CD4-positive, alpha-beta T cell treated with Interferon alpha-2 for 1 hour (primary cell): ENCODE measurements around the gene OR6K6.

Experiments used
- DNase-seq, 2 donors: peaks; one replicate each; pipeline ENCODE4 v3.0.0-alpha.2; 2020 to 2022

The OR6K6 gene, protein sequence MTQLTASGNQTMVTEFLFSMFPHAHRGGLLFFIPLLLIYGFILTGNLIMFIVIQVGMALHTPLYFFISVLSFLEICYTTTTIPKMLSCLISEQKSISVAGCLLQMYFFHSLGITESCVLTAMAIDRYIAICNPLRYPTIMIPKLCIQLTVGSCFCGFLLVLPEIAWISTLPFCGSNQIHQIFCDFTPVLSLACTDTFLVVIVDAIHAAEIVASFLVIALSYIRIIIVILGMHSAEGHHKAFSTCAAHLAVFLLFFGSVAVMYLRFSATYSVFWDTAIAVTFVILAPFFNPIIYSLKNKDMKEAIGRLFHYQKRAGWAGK

DNA sequence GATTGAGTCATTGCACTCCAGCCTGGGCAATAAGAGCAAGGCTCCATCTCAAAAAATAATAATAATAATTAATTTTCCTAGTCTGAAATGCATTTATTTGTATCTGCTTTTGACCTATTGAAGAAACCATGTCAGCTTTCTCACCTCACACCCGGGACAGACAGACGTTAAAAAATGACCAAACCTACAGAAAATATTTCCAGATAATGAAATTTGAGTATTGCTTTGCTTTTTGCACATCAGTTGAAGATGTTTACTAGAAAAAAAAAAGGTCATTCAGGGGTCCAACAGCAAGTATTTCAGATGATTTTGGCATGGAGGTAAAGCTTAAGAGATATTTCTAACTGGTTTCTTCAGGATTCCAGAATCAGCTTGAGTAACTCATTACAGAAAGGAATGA, at the start of gene OR6K6:
Gene OR6K6 (plus strand): TSS at position 301 of the 400 bp plus-strand sequence. CDS start 168 bp downstream, outside the sequence.
- DNase-seq: no peak

DNA sequence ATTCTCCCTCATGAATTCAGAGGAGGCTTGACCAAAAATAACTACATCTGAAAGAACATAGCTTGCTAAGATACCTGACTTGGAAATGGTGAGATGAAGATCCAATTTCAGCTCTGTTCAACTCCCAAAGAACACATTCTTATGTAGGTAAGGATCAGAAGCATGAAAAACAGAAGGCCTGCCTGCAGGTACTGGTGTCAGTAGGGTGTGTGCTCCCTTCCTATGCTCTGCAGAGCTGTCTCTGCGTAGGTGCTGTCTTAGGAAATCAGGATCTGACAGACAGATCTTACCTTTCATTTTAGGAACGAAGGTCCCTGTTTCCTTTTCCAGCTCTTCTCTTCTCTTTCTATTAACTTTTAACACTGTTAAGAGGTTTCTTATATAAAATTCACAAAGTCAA, 48.4 kb upstream of the OR6K6 start:
- no peak for DNase-seq

DNA sequence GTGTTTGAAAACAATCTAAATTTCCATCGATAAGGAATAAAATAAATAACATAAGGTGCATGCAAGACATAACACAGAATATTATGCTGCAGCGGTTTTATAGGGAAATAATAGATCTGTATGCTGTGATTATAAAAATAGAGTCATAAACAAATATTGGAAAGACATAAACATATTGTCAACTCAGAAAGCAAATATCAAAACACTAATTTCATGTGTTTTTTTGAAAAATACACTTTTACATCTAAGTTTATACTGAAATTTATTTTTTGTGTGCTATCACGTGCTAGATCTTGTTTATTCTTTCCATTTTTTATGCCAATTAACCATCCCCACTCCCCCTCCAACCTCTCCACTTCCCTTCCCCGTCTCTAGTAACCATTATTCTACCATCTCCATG, 43.4 kb upstream of the OR6K6 start:
- DNase-seq: no peak

DNA sequence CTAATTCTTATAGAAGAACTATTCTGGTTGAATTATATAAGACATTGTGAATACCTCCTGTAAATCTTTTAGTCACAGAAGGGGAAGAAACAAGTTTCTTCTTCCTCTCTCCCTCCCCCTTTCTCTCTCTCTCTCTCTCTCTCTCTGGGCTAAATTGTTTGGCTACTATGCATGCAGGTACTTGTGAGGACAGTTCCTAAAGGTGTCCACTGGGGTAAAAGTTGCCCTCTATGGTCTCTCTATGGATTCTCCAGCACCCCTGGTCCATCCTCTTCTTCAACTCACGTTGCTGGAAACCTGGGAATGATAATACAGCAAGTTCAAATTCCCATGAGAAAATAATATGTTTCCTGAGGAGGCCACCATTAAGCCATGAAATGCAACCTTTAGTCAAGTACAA, 39.8 kb upstream of the OR6K6 start:
- DNase-seq: no peak

DNA sequence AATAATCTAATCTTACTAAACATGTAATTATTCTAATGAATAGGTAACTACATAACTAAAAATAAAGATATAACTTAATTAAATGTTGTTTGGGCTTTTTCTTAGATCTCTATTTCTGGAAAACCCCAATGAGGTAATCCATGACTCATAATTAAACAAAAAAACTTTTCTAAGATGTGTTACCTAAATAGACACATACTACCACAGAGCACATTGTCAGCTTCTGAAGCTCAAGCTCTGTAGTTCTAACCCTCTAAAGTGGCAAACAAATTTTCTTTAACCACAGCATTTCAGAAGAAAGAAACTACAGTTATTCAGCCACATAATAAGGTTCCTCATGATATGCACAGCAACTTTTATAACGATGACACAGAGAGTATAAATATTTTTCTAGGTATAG, 38.2 kb upstream of the OR6K6 start:
- DNase-seq: no peak

DNA sequence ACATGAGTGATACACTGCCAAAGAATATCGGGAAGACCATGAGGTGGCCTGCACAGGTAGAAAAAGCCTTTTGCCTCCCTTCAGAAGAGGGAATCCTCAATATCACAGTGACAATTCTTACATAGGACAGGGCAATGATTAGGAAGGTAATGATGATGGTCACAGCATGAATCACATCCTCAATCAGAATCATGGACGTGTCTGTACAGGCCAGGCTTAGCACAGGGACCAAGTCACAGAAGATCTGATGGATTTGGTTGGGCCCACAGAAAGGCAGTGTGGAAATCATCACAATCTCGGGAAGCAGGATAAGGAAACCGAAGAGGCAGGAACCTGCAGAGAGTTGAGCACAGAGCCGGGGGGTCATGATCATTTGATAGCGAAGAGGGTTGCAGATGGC, 37.2 kb upstream of the OR6K6 start:
- DNase-seq: no peak

DNA sequence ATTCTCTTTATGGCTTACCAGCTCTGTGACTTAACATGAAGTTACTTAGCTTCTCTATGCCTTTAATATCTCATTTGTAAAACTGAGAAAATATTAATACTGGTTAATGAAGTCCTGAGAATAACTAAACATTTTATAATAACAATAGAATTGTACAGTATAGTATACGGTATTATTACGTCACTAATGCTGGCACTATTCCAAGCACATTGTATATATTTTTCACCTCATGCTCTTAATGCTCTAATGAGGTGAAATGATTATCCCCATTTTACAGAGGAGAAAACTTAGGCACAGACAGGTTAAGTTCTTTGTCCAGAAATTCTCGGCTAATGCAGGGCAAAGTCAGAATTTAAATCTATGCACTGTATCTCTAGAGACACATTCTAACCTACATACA, 34.9 kb upstream of the OR6K6 start:
- no peak for DNase-seq

DNA sequence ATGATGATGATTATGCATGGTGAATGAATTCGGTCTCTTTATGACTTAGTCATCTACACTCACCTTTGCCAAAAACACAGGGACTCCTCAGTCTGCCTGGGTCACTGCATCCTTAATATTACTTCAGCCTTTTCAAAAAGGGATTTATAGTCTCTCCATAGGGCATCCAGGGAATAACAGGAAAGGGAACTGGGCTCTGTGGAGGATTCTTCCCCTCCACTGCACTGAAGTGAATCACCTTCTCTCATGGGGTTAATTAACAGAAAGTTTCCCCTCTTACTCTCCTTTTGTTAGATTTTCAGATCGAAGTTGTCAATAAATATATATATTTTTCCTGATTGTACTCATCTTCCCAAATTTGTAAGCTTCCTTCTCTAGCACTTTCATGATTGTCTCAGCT, 33.9 kb upstream of the OR6K6 start, which contains the start of gene OR6K3:
Gene OR6K3 (minus strand): TSS at position 101 of the 400 bp plus-strand sequence. CDS start 2,605 bp downstream, outside the sequence.
- no peak for DNase-seq

DNA sequence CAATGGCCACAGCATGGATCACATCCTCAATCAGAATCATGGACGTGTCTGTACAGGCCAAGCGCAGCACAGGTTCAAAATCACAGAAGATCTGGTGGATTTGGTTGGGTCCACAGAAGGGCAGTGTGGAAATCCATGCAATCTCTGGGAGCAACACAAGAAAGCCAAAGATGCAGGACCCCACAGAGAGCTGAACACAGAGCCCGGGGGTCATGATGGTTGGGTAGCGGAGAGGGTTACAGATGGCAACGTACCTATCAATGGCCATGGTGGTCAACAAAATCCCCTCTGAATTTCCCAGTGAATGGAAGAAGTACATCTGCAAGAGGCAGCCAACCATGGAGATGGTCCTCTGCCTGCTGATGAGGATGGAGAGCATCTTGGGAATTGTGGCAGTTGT, 30.1 kb upstream of the OR6K6 start:
- DNase-seq: no peak

DNA sequence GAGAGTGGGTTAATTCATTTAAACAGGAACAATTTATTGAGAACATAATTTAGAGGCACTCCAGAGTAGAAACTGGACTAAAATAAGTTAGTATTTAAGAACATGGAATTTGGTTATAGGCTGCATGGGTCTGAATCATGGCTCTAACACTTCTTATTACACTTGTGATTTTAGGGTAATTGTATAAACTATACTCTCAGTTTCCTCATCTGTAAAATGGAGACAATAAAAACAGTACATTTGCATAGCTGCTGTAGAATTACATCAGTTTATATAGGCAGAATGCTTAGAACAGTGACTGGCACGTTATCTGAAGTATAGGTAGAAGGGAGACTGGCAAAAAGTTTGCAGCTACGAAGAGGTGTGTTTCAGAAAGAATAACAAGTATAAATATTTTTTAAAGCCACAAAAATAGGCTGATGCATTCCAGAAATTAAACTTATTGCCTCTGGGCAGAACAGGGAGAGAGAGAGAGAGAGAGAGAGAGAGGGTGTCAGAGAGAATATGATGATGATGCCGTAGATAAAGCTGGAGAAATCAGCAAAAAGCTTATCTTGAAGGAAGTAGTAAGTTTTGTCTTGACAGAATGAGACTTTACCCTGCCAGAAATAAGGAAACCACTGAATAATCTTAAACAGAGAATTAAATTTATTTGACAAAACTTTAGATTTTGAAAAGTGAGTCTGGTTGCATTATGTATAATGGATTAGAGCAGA, 25.9 kb upstream of the OR6K6 start:
- no peak for DNase-seq

DNA sequence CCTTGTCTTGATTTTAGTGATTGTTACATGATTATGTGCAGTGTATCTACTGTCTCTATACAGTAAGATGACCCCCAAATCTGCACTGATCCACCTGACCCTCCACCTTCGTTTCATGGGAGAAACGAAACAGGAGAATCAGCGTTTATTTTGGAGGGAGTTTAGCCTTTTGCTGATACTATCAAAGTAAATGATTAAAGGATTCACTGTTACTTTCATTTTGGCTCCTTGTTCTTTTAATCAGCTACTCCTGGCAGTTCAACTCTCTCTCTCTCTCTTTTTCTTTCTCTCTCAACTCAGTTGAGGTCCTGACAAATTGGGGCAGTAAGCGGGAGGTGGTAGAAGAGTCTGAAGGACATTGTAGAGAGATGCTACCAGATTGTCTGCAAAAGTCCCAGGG, 24.1 kb upstream of the OR6K6 start:
- no peak for DNase-seq

DNA sequence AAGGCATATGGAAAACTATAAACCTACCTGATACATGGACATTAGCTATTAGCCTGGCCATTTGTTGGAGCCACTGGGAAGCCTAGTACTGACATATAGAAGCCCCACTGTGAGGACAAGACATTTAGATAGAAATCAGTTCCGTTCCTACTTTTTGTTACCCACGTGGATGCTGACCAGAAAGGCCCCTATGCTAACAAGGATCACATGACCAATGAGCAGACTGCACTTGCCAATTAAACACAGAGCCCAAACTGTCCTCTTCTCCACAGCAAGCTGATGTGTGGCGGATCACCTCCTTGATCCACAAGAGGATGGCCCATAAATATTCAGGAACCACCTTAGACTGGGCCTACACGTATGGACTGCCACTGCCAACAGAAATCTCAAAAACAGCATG, 22.8 kb upstream of the OR6K6 start:
- no peak for DNase-seq

DNA sequence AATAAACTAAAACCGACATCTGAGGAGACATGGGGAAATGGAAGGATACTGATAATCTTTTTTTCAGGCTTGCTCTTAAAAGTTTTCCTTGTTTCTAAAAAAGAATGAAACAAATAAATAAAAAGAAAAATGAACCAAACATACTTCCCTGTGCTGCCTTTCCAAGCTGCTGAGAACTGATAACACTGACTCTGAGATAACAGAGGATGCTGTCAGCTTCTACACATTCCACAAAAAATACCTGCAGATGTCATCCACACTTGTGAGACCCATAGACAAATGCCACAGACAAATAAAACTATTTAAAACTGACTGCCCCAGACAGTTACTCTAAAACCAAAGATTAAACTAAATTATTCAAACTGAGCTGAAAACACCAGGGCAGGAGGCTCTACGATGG, 22.0 kb upstream of the OR6K6 start:
- DNase-seq: no peak

DNA sequence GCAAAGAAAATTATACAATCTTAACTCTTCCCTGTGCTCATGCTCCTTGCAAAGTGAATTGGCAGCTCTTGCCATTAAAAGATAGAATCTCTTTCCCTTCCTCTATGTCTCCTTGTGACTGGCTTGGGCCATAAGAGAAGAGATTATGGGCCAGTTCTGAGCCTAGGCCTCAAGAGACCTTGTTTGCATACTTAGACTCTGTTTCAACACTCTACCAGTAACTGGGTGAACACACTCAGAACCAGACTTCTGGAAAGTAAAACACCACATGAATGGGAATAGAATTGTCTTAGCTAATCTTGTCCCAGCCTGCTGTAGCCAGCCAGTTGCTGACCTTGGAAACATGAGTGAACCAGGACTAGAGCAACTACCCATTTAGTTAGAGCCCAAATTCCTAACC, 18.7 kb upstream of the OR6K6 start:
- DNase-seq: no peak

DNA sequence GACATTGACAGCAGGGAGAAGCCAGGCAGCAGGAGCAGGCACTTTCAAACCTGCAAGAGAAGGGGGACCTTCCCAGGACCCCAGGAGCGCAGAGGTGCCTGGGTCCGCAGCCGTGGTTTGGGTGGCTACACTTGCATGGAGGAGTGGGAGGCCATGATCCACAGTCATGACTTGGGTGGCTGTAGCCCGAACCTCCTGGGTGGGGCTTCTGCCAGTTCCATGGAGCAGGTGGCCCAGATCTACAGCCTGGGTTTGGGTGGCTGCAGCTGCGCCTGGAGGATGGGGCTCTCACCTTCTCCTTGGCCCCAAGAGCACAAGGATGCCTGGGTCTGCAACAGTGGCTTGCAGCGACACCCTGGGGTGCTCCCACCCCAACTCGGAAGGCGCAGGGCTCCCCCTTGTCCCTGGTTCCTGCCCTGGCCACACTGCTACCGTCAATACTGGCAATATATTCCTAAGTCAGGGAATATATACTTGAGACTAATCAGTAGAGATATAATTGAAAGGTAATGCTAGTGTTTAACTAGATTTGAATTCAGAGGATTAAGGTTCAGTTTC, 2.3 kb upstream of the OR6K6 start:
- no peak for DNase-seq

DNA sequence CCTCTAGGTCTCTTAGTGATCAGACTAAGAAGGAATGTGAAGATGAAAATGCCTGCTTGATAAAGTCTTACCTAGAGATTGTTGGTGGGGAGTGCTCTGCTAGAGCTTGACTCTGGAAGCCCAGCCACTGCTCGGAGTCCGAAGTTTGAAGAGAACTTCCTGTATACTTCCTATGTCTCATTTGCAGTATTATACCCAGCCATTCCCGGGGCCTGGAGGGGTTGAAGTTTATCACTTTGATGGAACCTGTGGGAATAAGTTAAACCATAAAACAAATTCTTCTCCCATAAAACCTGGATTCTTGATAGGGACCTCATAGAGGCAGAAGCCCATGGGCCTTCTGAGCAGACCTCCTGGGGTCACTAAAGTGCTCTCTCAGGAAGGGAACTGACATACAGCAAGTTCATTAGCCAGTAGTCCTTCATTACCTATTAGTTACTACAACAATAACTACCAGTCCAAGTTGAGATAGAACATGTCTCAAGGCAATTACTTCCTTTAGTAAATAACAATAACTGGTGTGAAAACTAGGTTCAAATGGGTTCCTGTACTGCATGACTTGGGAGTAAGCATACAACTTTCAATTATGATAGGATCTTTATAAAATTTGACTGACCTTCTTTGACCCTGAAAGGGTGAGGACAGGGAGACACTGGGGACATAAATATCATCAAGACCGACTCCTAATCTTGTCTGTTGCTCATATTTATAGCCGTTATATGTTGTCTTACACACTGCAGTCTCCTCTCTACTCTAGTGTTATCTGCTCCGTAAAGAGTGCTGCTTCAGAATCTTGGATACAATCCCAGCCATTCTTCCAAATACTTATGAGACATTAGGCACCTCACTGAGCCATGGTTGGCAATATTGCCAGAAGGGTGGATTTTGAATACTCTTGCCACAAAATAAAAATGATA, 17.7 kb downstream of the OR6K6 start, which contains the start of gene OR6N1:
Gene OR6N1 (minus strand): TSS at position 246 of the 917 bp plus-strand sequence. CDS start 5,513 bp downstream, outside the sequence.
- DNase-seq: no peak

DNA sequence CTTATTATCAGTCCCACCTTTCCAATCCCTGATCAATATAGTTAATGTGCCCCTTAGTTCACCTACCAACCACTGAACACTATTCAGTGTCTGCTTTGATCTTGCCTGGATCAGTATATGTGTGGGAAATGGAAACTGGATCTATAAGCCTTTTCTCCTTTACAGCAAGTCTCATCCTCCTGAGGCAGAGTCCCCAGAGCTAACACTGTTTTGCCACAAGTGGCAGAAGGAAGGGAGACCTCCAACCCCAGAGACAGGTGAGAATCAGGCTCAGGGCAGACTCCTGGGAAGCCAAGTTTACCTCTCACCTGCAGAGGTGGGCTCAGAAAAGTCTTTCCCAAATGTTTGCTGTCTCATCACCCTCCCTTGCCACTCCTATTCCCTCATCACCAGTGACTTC, 26.6 kb downstream of the OR6K6 start, which contains the start of gene OR6N2:
Gene OR6N2 (minus strand): TSS at position 101 of the 400 bp plus-strand sequence. CDS start 3,569 bp downstream, outside the sequence.
- DNase-seq: no peak

DNA sequence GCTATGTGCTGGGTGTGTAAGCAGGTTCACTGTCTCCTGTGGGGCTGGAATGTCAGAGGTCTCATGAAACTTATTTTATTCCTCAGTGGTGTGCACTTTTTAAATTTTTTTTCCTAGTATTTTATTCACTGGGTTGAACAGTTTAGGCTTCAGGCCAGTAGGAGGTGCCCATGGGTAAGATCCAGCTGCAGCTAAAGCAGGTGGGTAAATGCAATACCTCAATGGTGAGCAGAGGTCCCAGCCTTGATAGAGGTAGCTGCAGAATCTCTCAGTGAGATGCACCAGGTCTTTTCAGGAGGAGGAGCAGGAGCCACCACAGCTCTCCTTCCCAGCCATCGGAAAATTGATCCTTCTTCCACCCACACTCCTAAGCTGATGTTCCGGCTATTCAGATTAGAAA, 39.1 kb downstream of the OR6K6 start:
- DNase-seq: peak; percentile 21 to 59

DNA sequence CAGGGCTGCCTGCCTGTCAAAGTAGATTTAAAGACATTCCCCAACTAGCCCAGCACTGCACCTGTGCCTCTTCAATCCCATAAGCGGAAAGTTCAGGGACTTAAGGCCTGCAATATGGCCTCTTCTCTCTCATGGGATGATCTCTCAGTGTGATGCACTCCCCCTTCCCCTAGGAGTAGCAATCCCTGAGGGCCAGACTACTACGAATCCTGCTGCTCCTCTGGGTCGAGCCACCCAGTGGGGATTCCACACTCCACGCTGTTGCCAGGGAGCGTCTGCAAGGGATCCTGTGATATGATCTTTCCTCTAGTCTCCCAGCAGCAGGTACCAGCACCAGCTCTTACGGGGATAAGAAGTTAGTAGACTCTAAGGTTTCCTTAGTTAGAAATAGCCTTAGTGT, 39.7 kb downstream of the OR6K6 start:
- no peak for DNase-seq

DNA sequence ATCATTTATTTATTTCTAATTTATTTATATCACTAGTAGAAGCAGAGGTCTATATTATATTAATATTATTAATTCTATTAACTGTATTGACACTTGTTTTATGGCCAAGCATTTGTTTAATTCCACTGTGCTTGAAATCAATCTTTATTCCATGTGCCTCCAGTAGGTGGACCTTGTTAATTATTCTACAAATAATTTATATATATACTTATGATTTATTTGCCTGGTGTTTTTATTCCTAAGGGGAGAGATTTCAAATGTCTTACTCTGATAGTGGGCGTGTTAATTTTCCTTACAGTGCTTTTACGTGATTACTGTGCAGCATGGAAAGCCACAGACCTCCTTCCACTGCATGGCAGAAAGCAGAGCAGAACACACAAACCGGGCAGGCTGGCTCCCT, 44.0 kb downstream of the OR6K6 start:
- no peak for DNase-seq

DNA sequence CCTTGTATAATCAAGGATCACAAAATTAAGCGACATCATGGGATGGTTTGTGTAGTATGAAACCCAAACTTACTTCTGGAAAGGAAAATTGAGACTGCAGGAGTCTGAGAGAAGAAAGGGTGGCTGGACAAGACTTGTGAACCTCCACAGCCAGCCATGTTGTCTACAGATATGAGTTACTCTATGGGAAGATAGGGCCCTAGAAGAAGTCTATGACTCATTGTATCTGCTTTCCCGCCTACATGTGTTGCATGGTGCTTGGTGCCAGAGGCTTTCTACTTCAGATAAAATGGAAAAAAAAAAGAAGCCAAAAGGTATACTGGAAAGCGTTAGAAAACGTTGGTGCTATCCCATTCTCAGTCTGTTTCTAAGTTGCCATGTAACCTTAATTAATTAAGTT, 45.2 kb downstream of the OR6K6 start:
- no peak for DNase-seq

DNA sequence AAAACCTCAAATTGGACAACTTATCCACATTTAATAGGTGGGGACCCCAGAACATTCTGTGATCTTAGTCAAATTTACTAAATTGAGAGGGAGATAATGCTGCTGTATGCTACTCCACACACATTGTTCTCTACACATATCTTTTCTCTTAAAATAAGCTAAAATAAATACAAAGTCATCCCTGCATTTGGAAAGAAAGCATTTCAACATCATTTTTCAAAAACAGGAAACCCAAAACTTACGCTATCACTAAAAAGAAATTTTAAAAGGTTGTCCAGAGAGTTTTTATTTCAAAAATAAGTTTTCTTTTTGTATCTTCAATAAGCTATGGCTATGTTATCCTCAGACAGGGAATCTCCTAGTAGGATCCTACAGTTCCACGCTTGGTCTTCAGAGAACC, 46.0 kb downstream of the OR6K6 start:
- DNase-seq: no peak

DNA sequence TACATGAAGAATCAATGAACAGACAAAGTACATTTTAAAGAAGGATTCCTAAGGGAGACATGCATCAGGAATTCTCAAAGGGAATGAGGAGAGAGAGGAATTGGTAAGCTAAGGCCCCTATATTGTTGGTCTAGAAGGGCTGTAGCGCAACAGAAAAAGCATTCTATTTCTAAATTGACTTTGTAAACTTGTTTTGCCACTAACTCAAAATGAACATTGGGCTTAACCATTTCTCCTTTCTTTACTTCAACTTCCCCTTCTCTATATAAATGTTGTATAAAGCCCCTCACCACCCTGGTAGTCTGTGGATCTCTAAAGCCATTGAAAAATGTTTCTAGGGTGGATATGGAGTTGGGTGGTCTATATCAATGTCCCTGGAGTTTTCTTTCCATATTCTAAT, 46.9 kb downstream of the OR6K6 start:
- no peak for DNase-seq
